ENCODE data around the gene PRSS1. TPM values are rescaled to one million over a fixed set of nuclear protein-coding genes. Genes with fewer than 3 reads are reported as not detected.
"Not testable (repeated sequence)": the region's sequence is repeated elsewhere in the genome, so short reads cannot be mapped to it uniquely, and the experiment has no call there.

Gene PRSS1
- polyA plus RNA-seq, 12 donors: 0.18 TPM; not detected in 11

- no peak for DNase-seq
Observed at GRCh38 chr7:142772673-142773072, 23.4 kb downstream of the PRSS1 start.

- no peak for DNase-seq
Observed at GRCh38 chr7:142773230-142773629, 24.0 kb downstream of the PRSS1 start.

GRCh38 chr7:142773937-142774744, 24.9 kb downstream of the PRSS1 start:
- no peak for DNase-seq

GRCh38 chr7:142774826-142775225, 25.6 kb downstream of the PRSS1 start:
- no peak for DNase-seq

GRCh38 chr7:142775351-142776115, 26.3 kb downstream of the PRSS1 start:
- DNase-seq: not testable (repeated sequence)

- DNase-seq: no peak
Observed at GRCh38 chr7:142776206-142776844, 27.1 kb downstream of the PRSS1 start.

- not testable (repeated sequence) for DNase-seq
Observed at GRCh38 chr7:142776845-142777225, 27.6 kb downstream of the PRSS1 start.

GRCh38 chr7:142777318-142777717, 28.0 kb downstream of the PRSS1 start:
- no peak for DNase-seq

GRCh38 chr7:142782922-142783900, 33.9 kb downstream of the PRSS1 start:
- peak; percentile 85 for DNase-seq

- no peak for DNase-seq
Observed at GRCh38 chr7:142784096-142784495, 34.8 kb downstream of the PRSS1 start.

- DNase-seq: no peak
Observed at GRCh38 chr7:142784716-142785115, 35.4 kb downstream of the PRSS1 start.

GRCh38 chr7:142785841-142786250, 36.6 kb downstream of the PRSS1 start:
- no peak for DNase-seq

GRCh38 chr7:142787034-142787768, 37.9 kb downstream of the PRSS1 start:
- DNase-seq: no peak

GRCh38 chr7:142787783-142788182, 38.5 kb downstream of the PRSS1 start:
- DNase-seq: no peak

- DNase-seq: no peak
Observed at GRCh38 chr7:142788303-142789289, 39.3 kb downstream of the PRSS1 start.

- DNase-seq: no peak
Observed at GRCh38 chr7:142789441-142789840, 40.2 kb downstream of the PRSS1 start.

GRCh38 chr7:142790056-142790455, 40.8 kb downstream of the PRSS1 start:
- no peak for DNase-seq

GRCh38 chr7:142790555-142790954, 41.3 kb downstream of the PRSS1 start:
- DNase-seq: no peak

- DNase-seq: no peak
Observed at GRCh38 chr7:142791502-142791901, 42.2 kb downstream of the PRSS1 start.
